ENCODE measurements around the gene LSM8. TPM values are rescaled to one million over a fixed set of nuclear protein-coding genes. Genes with fewer than 3 reads are reported as not detected.
A peak's percentile ranks its signal among the peaks of the same experiment; 100 is the strongest.
"Not testable (repeated sequence)": the region's sequence is repeated elsewhere in the genome, so short reads cannot be mapped to it uniquely, and the experiment has no call there.

The LSM8 gene
- total RNA-seq (2014; rRNA removed; shearing (Covaris generic)), result 123 and 125 TPM in 2 replicates

- peak; percentile 98 for DNase-seq (ENCODE audit: low read depth)
Observed at GRCh38 chr7:118183786-118184564, at the start of gene LSM8. LSM8 (plus strand) TSS chr7:118184164; CDS start chr7:118184224, 60 bp downstream.

- not testable (repeated sequence) for DNase-seq (ENCODE audit: low read depth)
Observed at GRCh38 chr7:118134420-118134819, 49.5 kb upstream of the LSM8 start.

- DNase-seq (ENCODE audit: low read depth), result no peak
Observed at GRCh38 chr7:118140468-118140867, 43.5 kb upstream of the LSM8 start.

GRCh38 chr7:118142012-118142411 is 42.0 kb upstream of the LSM8 start:
- no peak for DNase-seq (ENCODE audit: low read depth)

GRCh38 chr7:118148930-118149329 is 35.0 kb upstream of the LSM8 start:
- DNase-seq (ENCODE audit: low read depth), result no peak

- DNase-seq (ENCODE audit: low read depth), result no peak
Observed at GRCh38 chr7:118149394-118149793, 34.6 kb upstream of the LSM8 start.

- DNase-seq (ENCODE audit: low read depth), result no peak
Observed at GRCh38 chr7:118151671-118152070, 32.3 kb upstream of the LSM8 start.

- DNase-seq (ENCODE audit: low read depth), result no peak
Observed at GRCh38 chr7:118152149-118152548, 31.8 kb upstream of the LSM8 start.

GRCh38 chr7:118152654-118153053 is 31.3 kb upstream of the LSM8 start:
- no peak for DNase-seq (ENCODE audit: low read depth)

- peak; percentile 8 for DNase-seq (ENCODE audit: low read depth)
Observed at GRCh38 chr7:118153551-118154177, 30.3 kb upstream of the LSM8 start.

- DNase-seq (ENCODE audit: low read depth), result peak; percentile 7
Observed at GRCh38 chr7:118158766-118159165, 25.2 kb upstream of the LSM8 start.

- no peak for DNase-seq (ENCODE audit: low read depth)
Observed at GRCh38 chr7:118169146-118169545, 14.8 kb upstream of the LSM8 start.

GRCh38 chr7:118175740-118176139 is 8.2 kb upstream of the LSM8 start:
- no peak for DNase-seq (ENCODE audit: low read depth)

- no peak for DNase-seq (ENCODE audit: low read depth)
Observed at GRCh38 chr7:118179191-118179590, 4.8 kb upstream of the LSM8 start.

- peak; percentile 8 for DNase-seq (ENCODE audit: low read depth)
Observed at GRCh38 chr7:118182593-118183427, 1.2 kb upstream of the LSM8 start.

GRCh38 chr7:118183428-118183785 is 557 bp upstream of the LSM8 start:
- no peak for DNase-seq (ENCODE audit: low read depth)

GRCh38 chr7:118184565-118184940 is 589 bp downstream of the LSM8 start:
- peak; percentile 4 for DNase-seq (ENCODE audit: low read depth)

- DNase-seq (ENCODE audit: low read depth), result peak; percentile 29
Observed at GRCh38 chr7:118185163-118185860, 1.3 kb downstream of the LSM8 start.

GRCh38 chr7:118186501-118186900 is 2.5 kb downstream of the LSM8 start:
- no peak for DNase-seq (ENCODE audit: low read depth)

- no peak for DNase-seq (ENCODE audit: low read depth)
Observed at GRCh38 chr7:118194571-118194970, 10.6 kb downstream of the LSM8 start.

GRCh38 chr7:118195837-118196474 is 12.0 kb downstream of the LSM8 start:
- peak; percentile 66 for DNase-seq (ENCODE audit: low read depth)

Data from RPMI7951 (cell line).